ENCODE results near the gene SLCO3A1.
"Not testable (repeated sequence)": the region's sequence is repeated elsewhere in the genome, so short reads cannot be mapped to it uniquely, and the experiment has no call there.

SLCO3A1 gene

DNA sequence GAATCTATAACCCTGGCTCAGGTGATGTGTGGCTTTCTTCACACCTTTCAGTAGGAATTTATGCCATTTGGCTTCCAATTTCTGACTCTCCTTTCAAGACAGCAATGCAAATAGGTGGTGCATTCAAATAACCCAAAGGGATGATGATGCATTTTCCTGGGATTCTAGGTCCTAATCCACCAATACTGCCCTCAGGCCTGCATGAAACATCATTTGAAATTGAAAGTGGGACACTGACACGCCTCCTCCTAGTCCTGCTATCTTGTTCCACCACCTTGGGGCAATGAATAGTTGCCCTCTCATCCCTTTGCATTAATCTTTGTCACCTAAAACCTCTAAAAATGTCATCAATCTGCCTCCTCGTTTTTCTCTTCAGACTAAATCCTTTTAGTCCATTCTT, 341.7 kb downstream of the SLCO3A1 start:
- DNase-seq (ENCODE audit: low read depth in 4 of 4, low spot score in 1 of 4) = no peak

DNA sequence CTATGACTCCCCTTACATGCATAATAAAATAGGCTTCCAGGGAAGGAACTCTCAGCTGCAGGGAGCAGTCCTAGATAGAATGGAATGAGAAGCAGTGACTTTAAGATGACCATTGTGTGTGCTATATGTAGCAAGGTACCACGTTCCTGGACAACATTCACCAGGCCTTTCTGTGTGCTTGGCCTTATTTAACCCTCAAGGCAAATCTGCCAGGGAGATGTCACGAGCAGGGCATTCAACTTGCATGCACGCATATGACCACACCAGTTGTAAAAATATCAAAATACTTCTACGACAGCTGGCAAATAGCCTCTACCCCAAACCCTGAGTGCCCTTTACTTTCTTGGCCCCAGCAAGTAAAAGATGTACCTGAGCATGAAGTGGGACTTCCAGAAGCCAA, 342.8 kb downstream of the SLCO3A1 start:
- DNase-seq (ENCODE audit: low read depth in 4 of 4, low spot score in 1 of 4) = no peak

DNA sequence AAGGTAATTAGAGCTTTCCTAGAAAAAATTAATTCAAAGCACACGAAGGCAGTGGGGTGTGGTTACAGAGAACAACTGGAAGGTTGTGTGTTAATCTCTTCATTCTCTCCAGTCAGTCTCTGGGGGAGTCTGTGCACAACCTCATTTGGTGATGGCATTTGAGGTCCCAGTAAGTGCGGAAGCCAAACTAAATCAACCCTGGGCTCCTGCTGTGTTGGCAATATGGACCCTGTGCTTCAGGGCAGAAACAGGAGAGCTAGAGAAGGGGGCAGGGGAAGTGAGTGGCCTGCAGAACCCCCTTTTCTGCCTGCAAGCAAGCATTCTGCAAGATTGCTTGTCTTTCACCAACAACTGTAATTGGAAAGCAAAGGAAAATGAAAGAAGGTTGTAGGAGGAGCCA, 344.2 kb downstream of the SLCO3A1 start:
- no peak for DNase-seq (ENCODE audit: low read depth in 4 of 4, low spot score in 1 of 4)

DNA sequence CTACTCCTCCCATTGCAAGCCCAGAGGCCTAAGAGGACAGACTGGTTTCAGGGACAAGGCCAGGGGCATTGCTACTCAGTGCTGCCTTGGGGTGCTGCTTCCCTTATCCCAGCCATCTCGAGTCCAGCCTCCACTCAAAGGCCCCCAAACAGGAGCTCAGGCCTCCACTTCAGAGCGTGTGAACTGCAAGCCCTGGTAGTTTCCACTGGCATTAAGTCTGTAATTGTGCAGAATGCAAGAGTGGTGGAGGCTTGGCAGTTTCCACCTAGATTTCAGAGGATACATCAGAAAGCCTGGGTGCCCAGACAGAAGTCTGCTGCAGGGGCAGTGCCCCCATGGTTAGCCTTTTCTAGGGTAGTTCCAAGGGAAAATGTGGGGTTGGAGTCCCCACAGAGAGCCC, 347.4 kb downstream of the SLCO3A1 start:
- DNase-seq (ENCODE audit: low read depth in 4 of 4, low spot score in 1 of 4) = no peak

DNA sequence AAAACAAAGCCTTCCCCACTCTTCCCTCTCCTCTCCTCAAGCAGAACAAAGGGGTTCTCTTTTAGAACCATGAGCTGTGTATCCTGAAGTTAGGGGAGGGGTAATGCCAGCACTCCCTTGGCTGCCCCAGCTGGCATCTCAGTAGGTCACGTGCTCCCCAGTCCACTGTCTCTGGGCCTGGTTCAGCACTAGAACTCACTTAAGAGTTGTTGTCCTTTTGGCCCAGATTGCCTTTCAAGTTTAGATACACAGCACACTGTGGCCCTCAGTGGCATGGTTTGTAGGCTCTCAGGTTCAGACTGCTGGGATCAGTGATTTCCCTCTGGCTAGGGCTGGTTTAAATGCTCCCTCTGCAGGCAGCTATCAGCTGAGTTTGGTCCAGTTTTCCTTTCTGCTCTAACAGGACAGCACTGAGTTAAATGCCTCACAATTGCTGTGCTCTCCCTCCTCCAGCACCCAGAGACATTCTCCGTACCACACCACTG, 351.8 kb downstream of the SLCO3A1 start:
- DNase-seq (ENCODE audit: low read depth in 4 of 4, low spot score in 1 of 4) = no peak

DNA sequence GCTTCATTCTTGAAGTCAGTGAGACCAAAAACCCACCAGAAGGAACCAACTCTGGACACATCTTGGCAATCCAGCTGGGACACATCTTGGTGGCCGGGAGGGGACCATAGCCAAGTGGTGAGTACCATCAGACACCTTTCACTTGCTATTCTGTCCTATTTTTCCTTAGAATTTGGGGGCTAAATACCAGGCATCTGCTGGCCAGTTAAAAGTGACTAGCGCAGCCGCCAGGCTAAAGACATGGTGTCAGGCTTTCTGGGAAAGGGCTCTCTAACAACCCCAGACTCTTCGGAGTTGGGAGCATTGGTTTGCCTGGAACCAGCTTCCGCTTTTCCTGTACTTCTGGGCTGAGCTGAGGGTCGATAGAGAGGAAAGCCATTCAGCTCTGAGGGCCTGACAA, 354.1 kb downstream of the SLCO3A1 start:
- DNase-seq (ENCODE audit: low read depth in 4 of 4, low spot score in 1 of 4) = not testable (repeated sequence)

Measured in stimulated activated CD4-positive, alpha-beta T cell treated with anti-CD3 and anti-CD28 coated beads, Interleukin-1b, Interleukin-23, amount 100 ng/mL, for 24 hours (primary cell).